Transverse colon (tissue), 3 donors: Measurements from ENCODE around the gene TSR3.

Source experiments
- EP300 ChIP-seq: sonication (generic); formaldehyde crosslinking; IDR thresholded peaks from one replicate; pipeline ENCODE4 v1.6.1; 2017; ENCODE audit warnings: antibody characterized with exemption, low read depth
- POLR2A ChIP-seq: fragments of 450-650 bp; IDR thresholded peaks from one replicate; pipeline ENCODE4 v1.6.1; 2016; ENCODE audit warnings: antibody characterized with exemption, mild to moderate bottlenecking, moderate library complexity
- TF ChIP-seq, protein P1 (sequence below), 5 experiments: fragments of 200-600 bp in 3 of 5; fragments of 450-650 bp in 2 of 5; sonication (generic) in 3 of 5; IDR thresholded peaks; 1 replicate in 2 of 5; 2 replicates in 3 of 5; pipeline ENCODE4 v1.5.1; 2016 to 2017; ENCODE audit warnings: antibody characterized with exemption in 5 of 5, inconsistent platforms in 3 of 5, mild to moderate bottlenecking in 2 of 5, moderate library complexity in 1 of 5

DNA sequence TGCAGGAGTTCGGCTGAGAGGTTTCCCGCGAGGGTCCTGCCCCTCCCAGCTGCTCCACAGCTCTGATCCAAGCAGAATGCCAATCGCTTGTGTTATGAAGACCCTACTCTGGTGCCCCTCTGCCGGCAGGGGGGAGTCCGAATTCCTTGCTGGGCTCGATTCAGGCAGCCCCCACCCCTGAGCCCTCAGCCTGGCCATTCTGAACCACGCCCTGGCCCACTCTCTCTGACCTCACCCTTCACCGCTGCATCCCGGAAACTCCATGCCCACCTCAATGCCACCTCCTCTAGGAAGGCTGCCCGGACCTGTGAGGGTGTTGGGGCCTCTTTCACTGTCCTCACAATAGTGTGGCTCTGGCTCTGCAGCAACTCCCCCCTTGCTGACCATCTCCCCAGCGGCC is 50.1 kb downstream of the TSR3 start:
- TF ChIP-seq, protein P1, sequence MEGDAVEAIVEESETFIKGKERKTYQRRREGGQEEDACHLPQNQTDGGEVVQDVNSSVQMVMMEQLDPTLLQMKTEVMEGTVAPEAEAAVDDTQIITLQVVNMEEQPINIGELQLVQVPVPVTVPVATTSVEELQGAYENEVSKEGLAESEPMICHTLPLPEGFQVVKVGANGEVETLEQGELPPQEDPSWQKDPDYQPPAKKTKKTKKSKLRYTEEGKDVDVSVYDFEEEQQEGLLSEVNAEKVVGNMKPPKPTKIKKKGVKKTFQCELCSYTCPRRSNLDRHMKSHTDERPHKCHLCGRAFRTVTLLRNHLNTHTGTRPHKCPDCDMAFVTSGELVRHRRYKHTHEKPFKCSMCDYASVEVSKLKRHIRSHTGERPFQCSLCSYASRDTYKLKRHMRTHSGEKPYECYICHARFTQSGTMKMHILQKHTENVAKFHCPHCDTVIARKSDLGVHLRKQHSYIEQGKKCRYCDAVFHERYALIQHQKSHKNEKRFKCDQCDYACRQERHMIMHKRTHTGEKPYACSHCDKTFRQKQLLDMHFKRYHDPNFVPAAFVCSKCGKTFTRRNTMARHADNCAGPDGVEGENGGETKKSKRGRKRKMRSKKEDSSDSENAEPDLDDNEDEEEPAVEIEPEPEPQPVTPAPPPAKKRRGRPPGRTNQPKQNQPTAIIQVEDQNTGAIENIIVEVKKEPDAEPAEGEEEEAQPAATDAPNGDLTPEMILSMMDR (IDR thresholded peaks at IDR 0.05), result no peak
- TF ChIP-seq EP300 (no peak), POLR2A (no peak)
